ENCODE measurements around the gene PCDHGB5.
"Not testable (repeated sequence)": the region's sequence is repeated elsewhere in the genome, so short reads cannot be mapped to it uniquely, and the experiment has no call there.

Gene PCDHGB5

DNA sequence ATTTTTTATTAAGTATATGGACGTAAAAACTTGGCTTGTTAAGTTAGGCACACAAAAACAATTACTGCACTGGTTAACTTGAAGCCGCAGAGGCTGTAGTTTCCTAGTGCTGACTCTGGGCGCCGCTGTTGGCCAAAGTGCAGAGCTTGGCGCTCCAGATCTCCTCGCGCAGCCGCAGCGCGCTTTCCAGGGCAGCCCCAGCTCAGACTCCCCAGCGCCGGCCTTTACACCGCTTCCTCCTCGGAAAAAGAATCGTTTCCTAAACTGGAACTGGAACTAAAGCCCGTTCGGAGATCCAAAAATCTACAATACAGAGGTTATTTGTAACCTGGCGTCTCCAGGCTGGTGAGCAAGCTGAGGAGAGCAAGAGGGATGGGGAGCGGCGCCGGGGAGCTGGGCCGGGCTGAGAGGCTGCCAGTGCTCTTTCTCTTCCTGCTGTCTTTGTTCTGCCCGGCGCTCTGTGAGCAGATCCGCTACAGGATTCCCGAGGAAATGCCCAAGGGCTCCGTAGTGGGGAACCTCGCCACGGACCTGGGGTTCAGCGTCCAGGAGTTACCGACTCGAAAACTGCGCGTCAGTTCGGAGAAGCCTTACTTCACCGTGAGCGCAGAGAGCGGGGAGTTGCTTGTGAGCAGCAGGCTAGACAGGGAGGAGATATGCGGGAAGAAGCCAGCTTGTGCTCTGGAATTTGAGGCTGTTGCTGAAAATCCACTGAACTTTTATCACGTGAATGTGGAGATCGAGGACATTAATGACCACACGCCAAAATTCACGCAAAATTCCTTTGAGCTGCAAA, at the start of gene PCDHGB5:
PCDHGB5 (plus strand) TSS at position 192 of the 796 bp plus-strand sequence; CDS start at position 373, 181 bp downstream.
- H3K4me3 ChIP-seq (ENCODE audit: low read length); H3K4me1 ChIP-seq (ENCODE audit: control insufficient read depth, insufficient read depth, low read length); H3K36me3 ChIP-seq (ENCODE audit: control insufficient read depth, insufficient read depth, low read length); H3K9ac ChIP-seq (ENCODE audit: low read length): not testable (repeated sequence)
- peaks cover 28% of the 10 kb centered on the region for H3K9me3 ChIP-seq (ENCODE audit: control insufficient read depth, low read length)
- peaks cover 19% of the 10 kb centered on the region for H3K27me3 ChIP-seq (ENCODE audit: control insufficient read depth, insufficient read depth, low read length)

DNA sequence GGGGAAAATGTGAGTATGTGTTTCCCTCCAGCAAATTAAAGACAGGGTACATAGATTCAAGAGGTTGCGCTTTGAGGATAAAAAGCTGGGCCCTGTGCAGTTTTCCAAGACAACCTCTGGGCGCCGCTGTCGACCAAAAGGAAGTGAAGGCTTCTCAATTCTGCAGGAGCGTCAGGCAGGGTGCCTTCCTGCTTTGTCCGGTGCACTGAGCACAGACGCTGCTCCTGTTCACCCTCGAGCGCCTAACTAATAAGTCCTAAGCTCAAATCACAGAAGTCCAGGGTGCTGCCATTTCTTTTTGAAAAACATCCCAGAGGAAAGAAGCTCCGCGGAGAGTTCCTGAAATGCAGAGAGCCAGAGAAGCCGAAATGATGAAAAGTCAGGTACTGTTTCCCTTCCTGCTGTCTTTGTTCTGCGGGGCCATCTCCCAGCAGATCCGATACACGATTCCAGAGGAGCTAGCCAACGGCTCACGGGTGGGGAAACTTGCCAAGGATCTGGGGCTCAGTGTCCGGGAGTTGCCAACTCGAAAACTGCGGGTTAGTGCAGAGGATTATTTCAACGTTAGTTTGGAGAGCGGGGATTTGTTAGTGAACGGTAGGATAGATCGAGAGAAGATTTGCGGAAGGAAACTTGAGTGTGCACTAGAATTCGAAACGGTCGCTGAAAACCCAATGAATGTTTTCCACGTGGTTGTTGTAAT, 47.7 kb upstream of the PCDHGB5 start, which contains the start of gene PCDHGB1:
PCDHGB1 (plus strand) TSS at position 183 of the 703 bp plus-strand sequence; CDS start at position 345, 162 bp downstream.
- H3K4me3 ChIP-seq (ENCODE audit: low read length) = no peak within 1 kb of the TSS
- no peak within 1 kb of the TSS for H3K9ac ChIP-seq (ENCODE audit: low read length)
- no peaks in the 10 kb centered on the region for H3K36me3 ChIP-seq (ENCODE audit: control insufficient read depth, insufficient read depth, low read length)
- H3K4me1 ChIP-seq (ENCODE audit: control insufficient read depth, insufficient read depth, low read length) = no peaks in the 10 kb centered on the region
- peaks cover 4% of the 10 kb centered on the region for H3K27me3 ChIP-seq (ENCODE audit: control insufficient read depth, insufficient read depth, low read length)
- peaks cover 18% of the 10 kb centered on the region for H3K9me3 ChIP-seq (ENCODE audit: control insufficient read depth, low read length)

DNA sequence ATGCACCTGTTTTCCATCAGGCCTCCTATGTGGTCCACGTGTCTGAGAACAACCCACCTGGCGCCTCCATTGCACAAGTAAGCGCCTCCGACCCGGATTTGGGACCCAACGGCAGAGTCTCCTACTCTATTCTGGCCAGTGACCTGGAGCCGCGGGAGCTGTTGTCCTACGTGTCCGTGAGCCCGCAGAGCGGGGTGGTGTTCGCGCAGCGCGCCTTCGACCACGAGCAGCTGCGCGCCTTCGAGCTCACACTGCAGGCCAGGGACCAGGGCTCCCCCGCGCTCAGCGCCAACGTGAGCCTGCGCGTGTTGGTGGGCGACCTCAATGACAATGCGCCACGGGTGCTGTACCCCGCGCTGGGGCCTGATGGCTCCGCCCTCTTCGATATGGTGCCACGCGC, 46.2 kb upstream of the PCDHGB5 start:
- no peaks in the 10 kb centered on the region for H3K4me1 ChIP-seq (ENCODE audit: control insufficient read depth, insufficient read depth, low read length)
- H3K36me3 ChIP-seq (ENCODE audit: control insufficient read depth, insufficient read depth, low read length) = no peaks in the 10 kb centered on the region
- no peak overlapping the region for H3K9ac ChIP-seq (ENCODE audit: low read length)
- H3K9me3 ChIP-seq (ENCODE audit: control insufficient read depth, low read length) = peaks cover 18% of the 10 kb centered on the region
- no peak overlapping the region for H3K4me3 ChIP-seq (ENCODE audit: low read length)
- peaks cover 4% of the 10 kb centered on the region for H3K27me3 ChIP-seq (ENCODE audit: control insufficient read depth, insufficient read depth, low read length)

DNA sequence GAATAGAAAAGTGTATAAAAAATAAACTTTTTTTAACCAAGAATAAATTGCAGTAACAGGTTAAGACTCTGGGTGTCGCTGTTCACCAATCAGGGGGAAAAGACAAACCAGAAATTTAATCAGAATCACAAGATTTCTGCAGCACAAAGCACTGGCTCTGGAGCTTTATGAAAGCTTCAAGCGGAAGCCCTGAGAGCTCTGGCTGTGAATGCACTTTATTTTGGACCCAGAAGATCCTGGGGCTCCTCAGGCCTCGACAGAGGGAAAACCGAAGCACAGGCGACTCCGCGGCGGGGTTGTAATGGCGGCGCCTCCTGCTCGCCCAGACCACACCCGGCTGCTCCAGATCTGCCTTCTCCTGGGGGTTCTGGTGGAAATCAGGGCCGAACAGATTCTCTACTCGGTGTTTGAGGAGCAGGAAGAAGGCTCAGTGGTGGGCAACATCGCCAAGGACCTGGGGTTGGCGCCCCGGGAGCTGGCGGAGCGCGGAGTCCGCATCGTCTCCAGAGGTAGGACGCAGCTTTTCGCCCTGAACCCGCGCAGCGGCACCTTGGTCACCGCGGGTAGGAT, 42.8 kb upstream of the PCDHGB5 start, which contains the start of gene PCDHGA4:
PCDHGA4 (plus strand) TSS at position 122 of the 570 bp plus-strand sequence; CDS start at position 209, 87 bp downstream.
- H3K4me1 ChIP-seq (ENCODE audit: control insufficient read depth, insufficient read depth, low read length) = no peaks in the 10 kb centered on the region
- H3K27me3 ChIP-seq (ENCODE audit: control insufficient read depth, insufficient read depth, low read length) = peaks cover 5% of the 10 kb centered on the region
- no peaks in the 10 kb centered on the region for H3K36me3 ChIP-seq (ENCODE audit: control insufficient read depth, insufficient read depth, low read length)
- H3K4me3 ChIP-seq (ENCODE audit: low read length) = no peak within 1 kb of the TSS
- peaks cover 16% of the 10 kb centered on the region for H3K9me3 ChIP-seq (ENCODE audit: control insufficient read depth, low read length)
- no peak within 1 kb of the TSS for H3K9ac ChIP-seq (ENCODE audit: low read length)

DNA sequence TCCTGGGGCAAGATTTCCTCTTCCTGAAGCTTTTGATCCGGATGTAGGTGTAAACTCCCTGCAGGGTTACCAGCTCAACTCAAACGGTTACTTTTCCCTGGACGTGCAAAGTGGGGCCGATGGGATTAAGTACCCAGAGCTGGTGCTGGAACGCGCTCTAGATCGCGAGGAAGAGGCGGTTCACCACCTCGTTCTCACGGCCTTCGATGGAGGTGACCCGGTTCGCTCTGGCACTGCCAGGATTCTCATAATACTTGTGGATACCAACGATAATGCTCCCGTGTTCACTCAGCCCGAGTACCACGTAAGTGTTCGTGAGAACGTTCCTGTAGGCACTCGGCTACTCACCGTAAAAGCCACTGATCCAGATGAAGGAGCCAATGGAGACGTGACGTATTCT, 42.1 kb upstream of the PCDHGB5 start:
- Histone ChIP-seq H3K9ac (ENCODE audit: low read length) (no peak overlapping the region), H3K4me3 (ENCODE audit: low read length) (no peak overlapping the region), H3K4me1 (ENCODE audit: control insufficient read depth, insufficient read depth, low read length) (no peaks in the 10 kb centered on the region), H3K36me3 (ENCODE audit: control insufficient read depth, insufficient read depth, low read length) (no peaks in the 10 kb centered on the region), H3K9me3 (ENCODE audit: control insufficient read depth, low read length) (peaks cover 16% of the 10 kb centered on the region), H3K27me3 (ENCODE audit: control insufficient read depth, insufficient read depth, low read length) (peaks cover 7% of the 10 kb centered on the region)

DNA sequence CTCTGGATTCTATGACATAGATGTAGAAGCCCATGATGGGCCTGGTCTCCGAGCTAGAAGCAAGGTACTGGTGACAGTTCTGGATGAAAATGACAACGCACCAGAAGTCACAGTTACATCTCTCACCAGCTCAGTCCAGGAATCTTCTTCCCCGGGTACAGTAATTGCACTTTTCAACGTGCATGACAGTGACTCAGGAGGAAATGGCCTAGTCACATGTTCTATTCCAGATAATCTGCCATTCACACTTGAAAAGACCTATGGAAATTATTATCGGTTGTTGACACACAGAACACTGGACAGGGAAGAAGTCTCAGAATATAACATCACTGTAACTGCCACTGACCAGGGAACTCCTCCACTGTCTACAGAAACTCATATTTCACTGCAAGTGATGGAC, 41.6 kb upstream of the PCDHGB5 start:
- peaks cover 18% of the 10 kb centered on the region for H3K9me3 ChIP-seq (ENCODE audit: control insufficient read depth, low read length)
- H3K27me3 ChIP-seq (ENCODE audit: control insufficient read depth, insufficient read depth, low read length) = peaks cover 4% of the 10 kb centered on the region
- no peaks in the 10 kb centered on the region for H3K36me3 ChIP-seq (ENCODE audit: control insufficient read depth, insufficient read depth, low read length)
- no peaks in the 10 kb centered on the region for H3K4me1 ChIP-seq (ENCODE audit: control insufficient read depth, insufficient read depth, low read length)
- H3K9ac ChIP-seq (ENCODE audit: low read length) = no peak overlapping the region
- no peak overlapping the region for H3K4me3 ChIP-seq (ENCODE audit: low read length)

DNA sequence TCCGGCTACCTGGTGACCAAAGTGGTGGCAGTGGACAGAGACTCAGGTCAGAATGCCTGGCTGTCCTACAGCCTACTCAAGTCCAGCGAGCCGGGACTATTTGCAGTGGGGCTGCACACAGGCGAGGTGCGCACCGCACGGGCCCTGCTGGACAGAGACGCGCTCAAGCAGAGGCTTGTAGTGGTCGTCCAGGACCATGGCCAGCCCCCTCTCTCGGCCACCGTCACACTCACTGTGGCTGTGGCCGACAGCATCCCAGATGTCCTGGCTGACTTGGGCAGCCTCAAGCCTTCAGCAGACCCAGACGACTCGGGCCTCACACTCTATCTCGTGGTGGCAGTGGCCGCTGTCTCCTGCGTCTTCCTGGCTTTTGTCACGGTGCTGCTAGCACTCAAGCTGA, 40.8 kb upstream of the PCDHGB5 start:
- no peak overlapping the region for H3K9ac ChIP-seq (ENCODE audit: low read length)
- H3K36me3 ChIP-seq (ENCODE audit: control insufficient read depth, insufficient read depth, low read length) = no peaks in the 10 kb centered on the region
- H3K9me3 ChIP-seq (ENCODE audit: control insufficient read depth, low read length) = peaks cover 18% of the 10 kb centered on the region
- no peak overlapping the region for H3K4me3 ChIP-seq (ENCODE audit: low read length)
- no peaks in the 10 kb centered on the region for H3K4me1 ChIP-seq (ENCODE audit: control insufficient read depth, insufficient read depth, low read length)
- peaks cover 8% of the 10 kb centered on the region for H3K27me3 ChIP-seq (ENCODE audit: control insufficient read depth, insufficient read depth, low read length)

DNA sequence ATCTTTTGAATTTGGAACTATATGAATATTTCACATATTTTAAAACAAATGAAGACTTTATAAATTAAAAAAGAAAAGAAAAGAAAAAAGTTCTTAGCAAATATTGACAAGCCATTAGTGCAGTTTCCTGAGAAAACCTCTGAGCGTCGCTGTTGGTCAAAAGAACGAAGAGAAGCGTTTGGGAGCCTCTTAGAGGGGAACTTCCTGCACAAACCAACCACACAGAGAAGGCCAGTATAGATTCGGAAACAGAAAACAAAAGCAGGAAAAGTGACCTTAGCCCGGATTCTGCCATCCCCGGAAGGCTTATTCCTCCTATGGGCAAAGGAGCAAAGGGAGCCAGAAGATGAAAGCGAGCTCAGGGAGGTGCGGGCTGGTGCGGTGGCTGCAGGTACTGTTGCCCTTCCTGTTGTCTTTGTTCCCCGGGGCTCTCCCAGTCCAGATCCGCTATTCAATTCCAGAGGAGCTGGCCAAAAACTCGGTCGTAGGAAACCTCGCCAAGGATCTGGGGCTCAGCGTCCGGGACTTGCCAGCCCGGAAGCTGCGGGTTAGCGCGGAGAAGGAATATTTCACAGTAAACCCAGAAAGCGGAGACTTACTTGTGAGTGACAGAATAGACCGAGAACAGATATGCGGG, 37.8 kb upstream of the PCDHGB5 start, which contains the start of gene PCDHGB2:
PCDHGB2 (plus strand) TSS at position 205 of the 637 bp plus-strand sequence; CDS start at position 347, 142 bp downstream.
- Histone ChIP-seq H3K27me3 (ENCODE audit: control insufficient read depth, insufficient read depth, low read length) (peaks cover 21% of the 10 kb centered on the region), H3K36me3 (ENCODE audit: control insufficient read depth, insufficient read depth, low read length) (no peaks in the 10 kb centered on the region), H3K9ac (ENCODE audit: low read length) (no peak within 1 kb of the TSS), H3K9me3 (ENCODE audit: control insufficient read depth, low read length) (peaks cover 17% of the 10 kb centered on the region), H3K4me3 (ENCODE audit: low read length) (no peak within 1 kb of the TSS), H3K4me1 (ENCODE audit: control insufficient read depth, insufficient read depth, low read length) (no peaks in the 10 kb centered on the region)

DNA sequence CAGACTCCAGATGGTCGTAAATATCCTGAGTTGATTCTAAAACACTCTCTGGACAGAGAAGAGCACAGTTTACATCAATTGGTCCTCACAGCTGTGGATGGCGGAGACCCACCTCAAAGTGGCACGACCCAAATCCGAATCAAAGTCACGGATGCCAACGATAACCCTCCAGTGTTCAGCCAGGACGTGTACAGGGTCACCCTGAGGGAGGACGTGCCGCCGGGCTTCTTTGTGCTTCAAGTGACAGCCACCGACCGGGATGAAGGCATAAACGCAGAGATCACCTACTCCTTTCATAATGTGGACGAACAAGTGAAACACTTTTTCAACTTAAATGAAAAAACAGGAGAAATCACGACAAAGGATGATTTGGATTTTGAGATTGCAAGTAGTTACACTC, 37.1 kb upstream of the PCDHGB5 start:
- Histone ChIP-seq H3K4me1 (ENCODE audit: control insufficient read depth, insufficient read depth, low read length) (no peaks in the 10 kb centered on the region), H3K36me3 (ENCODE audit: control insufficient read depth, insufficient read depth, low read length) (no peaks in the 10 kb centered on the region), H3K9me3 (ENCODE audit: control insufficient read depth, low read length) (peaks cover 25% of the 10 kb centered on the region), H3K4me3 (ENCODE audit: low read length) (no peak overlapping the region), H3K27me3 (ENCODE audit: control insufficient read depth, insufficient read depth, low read length) (peaks cover 27% of the 10 kb centered on the region), H3K9ac (ENCODE audit: low read length) (no peak overlapping the region)

DNA sequence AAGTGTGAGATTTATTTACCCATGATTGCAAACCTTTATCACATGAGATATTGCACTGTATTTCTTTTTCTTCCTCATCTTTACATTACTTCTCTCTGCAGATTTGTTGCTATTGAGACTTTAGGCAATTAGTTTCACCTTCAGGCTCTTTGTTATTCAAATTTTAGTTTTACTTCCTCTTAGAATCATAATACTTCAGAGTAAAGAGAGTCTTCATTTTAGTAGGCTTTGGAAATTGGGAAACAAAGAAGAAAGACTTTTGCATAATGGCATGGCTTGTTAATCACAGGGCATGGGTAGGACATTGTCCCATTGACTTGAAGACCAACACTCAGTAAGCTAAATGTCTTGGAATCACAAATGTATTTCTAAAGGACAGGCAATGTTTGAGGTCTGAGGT, 35.0 kb upstream of the PCDHGB5 start:
- no peak overlapping the region for H3K4me3 ChIP-seq (ENCODE audit: low read length)
- H3K4me1 ChIP-seq (ENCODE audit: control insufficient read depth, insufficient read depth, low read length) = no peaks in the 10 kb centered on the region
- no peak overlapping the region for H3K9ac ChIP-seq (ENCODE audit: low read length)
- H3K9me3 ChIP-seq (ENCODE audit: control insufficient read depth, low read length) = peaks cover 27% of the 10 kb centered on the region
- H3K27me3 ChIP-seq (ENCODE audit: control insufficient read depth, insufficient read depth, low read length) = peaks cover 36% of the 10 kb centered on the region
- no peaks in the 10 kb centered on the region for H3K36me3 ChIP-seq (ENCODE audit: control insufficient read depth, insufficient read depth, low read length)

DNA sequence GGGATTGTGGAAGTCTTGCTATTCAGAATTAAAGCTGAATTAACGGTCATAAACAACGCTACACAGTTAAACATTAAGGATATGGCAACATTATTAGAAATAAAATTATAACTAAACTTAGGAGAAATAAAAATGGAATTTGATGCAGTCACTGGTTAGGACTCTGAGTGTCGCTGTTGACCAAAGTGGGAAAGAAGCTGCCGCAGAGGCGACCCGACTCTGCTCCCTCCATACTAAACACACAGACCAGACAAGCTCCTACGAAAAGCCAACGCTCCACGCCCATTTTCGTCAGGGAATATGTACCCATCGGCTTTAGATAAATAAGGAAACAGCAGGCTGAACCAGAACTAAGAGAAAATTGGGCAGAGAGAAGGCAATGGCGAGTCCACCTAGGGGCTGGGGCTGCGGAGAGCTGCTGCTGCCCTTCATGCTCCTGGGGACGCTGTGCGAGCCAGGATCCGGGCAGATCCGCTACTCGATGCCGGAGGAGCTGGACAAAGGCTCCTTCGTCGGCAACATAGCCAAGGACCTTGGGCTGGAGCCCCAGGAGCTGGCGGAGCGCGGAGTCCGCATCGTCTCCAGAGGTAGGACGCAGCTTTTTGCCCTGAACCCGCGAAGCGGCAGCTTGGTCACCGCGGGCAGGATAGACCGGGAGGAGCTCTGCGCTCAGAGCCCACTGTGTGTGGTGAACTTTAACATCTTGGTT, 33.6 kb upstream of the PCDHGB5 start, which contains the start of gene PCDHGA5:
PCDHGA5 (plus strand) TSS at position 211 of the 709 bp plus-strand sequence; CDS start at position 380, 169 bp downstream.
- Histone ChIP-seq H3K9ac (ENCODE audit: low read length) (no peak within 1 kb of the TSS), H3K4me1 (ENCODE audit: control insufficient read depth, insufficient read depth, low read length) (no peaks in the 10 kb centered on the region), H3K27me3 (ENCODE audit: control insufficient read depth, insufficient read depth, low read length) (peaks cover 36% of the 10 kb centered on the region), H3K36me3 (ENCODE audit: control insufficient read depth, insufficient read depth, low read length) (no peaks in the 10 kb centered on the region), H3K9me3 (ENCODE audit: control insufficient read depth, low read length) (peaks cover 27% of the 10 kb centered on the region), H3K4me3 (ENCODE audit: low read length) (no peak within 1 kb of the TSS)
